Iris pigment epithelial cell (primary cell): ENCODE results near the gene NISCH.

Source experiments
- DNase-seq: peaks from one replicate; pipeline ENCODE4 v3.0.0-alpha.2; 2011; ENCODE audit warnings: low read depth

NISCH gene

DNA sequence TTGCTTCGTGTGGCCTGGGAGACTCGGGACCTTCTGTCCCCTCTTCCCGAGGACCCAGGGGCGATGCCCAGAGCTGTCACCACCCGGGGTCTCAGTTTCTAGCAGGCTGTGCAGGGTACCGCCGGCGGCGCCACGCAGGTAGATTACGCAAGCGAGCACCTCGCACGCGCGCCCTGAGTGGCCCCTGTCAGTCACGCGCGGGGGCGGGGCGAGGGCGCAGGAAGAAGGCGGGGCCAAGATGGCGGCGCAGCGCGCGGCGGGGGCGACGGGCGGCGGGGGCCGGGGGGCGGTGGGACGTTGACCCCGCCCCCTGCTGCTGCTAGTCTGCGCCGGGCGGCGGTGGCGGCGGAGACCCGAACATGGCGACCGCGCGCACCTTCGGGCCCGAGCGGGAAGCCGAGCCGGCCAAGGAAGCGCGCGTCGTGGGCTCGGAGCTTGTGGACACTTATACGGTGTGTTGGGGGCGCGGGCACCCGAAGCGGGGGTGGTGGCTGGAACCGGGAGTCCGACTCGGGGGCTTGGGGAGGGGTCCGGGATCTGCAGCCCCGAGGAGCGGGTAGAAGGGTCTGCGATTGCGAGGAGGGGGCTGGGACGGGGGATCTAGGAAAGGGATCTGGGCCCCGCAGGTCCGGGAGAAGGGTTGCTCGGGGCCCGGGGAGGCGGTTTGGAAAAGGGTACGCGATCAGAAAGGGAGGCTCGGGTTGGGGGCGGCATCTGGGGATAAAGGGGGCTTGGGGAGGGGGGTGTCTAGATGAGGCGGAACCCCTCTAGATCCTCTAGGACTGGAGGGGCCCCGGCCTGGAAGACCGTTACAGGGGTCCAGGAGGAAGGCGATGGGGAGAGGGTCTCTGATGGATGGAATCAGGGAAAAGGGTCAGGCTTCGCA, at the start of gene NISCH:
TSS of gene NISCH (plus strand) at position 322 of the 886 bp plus-strand sequence. CDS start at position 360, 38 bp downstream.
- DNase-seq = peak; percentile 71

DNA sequence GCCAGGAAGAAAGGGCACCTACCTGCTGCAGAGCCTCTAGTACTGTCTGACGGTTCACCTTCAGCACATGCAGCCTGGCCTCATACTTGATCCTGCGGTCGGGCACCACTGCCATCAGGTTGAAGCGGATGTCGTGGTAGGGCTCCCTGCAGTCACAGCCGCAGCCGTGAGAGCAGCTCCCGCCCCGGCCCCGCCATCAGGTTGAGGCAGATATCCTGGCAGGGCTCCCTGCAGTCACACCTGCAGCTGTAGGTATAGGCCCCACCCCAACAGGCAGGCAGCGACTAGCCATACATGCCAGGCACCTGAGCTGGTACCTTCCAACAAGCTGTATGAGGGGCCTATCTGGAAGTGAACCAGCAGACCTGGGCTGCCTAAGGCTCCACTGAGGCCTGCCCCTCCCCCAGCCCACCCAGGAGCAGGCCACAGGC, 49.2 kb upstream of the NISCH start:
- no peak for DNase-seq

DNA sequence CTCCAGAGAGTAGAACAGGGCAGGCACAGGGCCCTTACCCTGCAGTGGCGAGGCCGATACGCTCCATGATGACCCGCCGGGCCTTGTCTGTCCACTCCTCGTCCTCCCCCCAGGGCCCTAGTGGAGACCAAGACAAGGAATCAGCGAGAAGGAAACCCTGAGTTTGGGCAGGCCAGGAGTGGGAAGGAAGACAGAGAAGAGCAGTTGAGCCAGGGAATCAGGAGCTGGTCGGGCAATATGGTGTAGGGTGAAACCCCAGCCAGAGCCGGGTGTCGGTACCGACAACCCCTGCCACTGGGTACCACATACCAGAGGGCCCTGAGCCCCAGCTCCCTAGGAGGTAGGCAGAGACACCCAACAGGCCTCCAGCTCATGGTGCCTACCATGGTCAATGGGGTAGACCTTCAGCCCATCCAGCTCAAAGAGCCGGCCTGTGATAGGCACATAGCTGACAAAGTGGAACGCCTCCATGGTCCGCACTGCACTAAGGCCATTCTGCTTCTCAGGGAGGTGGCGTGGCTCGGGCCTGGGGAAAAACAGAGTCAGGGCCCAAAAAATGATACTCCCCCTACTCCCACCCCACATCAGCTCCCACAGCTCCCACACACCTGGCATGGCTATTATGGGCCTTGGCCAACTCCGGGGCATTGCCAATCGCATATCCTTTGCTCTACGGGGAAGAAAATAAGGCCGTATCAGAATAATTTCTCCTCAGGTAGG, 48.5 kb upstream of the NISCH start:
- DNase-seq = no peak

DNA sequence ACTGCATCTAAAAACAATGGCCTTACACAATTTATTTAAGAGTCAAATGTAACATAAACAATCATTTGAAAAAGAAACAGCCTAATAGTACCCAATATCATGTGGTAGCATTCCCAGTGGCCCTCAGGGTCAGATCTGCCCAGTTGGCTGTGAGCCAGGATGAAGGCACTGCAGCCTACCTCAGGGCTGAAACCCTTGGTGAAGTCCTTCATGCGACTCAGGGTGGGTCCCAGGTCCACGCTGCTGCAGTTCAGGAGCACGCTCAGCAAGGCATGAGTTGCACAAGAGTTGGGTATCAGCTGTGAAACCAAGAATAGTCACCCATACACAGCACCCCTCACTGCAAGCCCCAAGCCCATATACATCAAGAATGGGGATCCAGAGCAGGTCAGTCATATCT, 47.6 kb upstream of the NISCH start:
- no peak for DNase-seq

DNA sequence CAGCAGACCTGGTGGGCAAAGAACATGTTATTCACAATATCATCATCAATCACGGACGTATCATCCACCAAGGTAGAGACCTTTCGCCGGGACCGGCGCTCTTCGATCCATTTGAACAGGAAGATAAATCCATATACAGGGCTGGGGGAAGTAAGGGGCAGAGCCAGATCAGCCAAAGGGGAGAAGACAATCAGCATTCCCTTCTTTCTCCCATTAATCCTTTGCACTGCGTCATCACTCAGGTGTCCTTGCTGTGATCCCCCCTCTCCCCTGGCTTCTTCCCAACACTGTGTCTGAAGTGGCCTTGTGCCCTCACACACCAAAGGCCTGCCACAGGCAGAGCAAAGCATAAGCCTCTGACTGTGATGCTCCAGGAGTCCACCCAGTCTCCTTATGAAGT, 46.9 kb upstream of the NISCH start:
- no peak for DNase-seq

DNA sequence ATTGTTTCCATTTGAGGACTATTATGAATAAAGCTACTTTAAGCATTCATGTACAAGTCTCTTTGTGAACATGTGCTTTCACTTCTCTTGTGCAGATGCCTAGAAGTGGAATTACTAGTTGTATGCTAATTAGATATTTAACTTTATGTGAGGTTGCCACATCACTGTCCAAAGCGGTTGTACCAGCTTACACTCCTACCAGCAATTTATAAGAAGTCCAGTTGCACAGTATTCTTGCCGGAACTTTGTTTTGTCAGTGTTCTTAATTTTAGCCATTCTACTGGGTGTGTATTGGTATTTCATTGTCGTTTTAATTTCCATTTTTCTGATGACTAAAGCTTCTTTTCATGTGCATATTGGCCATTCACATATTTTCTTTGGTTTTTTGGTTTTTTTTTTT, 39.6 kb upstream of the NISCH start:
- no peak for DNase-seq

DNA sequence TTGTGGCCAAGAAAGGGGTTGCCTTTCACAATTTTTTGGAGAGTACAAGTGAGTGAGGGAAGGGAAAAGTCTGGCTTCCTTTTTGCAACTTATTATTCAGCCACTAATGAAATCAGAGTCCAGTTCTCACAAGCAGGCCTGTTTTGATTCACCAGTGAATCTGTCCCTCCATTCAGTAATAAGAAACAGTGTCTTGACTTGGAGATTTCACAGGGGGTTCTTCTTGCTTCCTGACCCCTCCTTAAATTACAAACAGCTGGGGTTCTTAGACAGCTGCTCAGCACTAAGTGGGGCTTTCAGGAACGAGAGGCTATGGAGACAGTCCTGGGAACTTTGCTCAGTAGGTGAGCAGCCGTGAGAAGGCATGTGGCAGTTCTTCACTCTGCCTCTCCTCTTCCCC, 35.0 kb upstream of the NISCH start:
- DNase-seq = no peak

DNA sequence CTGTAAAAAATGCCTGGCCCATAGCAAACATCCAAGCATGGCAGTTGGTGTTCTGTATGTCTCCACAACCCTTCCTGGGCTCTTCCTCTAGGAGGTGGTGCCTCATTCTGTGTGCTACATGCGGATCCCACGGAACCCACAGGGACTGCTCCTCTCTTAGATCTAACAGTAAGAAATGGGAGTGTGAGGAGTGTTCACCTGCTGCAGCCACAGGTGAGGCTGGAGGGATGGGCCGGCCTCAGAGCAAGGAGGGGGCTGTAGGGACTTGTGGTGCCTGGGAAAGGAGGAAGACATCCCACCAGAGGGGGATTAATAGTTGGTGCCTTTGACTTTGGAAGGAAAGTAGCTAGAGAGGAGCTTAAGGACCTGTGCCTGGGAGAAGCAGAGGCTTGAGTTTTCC, 32.7 kb upstream of the NISCH start:
- no peak for DNase-seq

DNA sequence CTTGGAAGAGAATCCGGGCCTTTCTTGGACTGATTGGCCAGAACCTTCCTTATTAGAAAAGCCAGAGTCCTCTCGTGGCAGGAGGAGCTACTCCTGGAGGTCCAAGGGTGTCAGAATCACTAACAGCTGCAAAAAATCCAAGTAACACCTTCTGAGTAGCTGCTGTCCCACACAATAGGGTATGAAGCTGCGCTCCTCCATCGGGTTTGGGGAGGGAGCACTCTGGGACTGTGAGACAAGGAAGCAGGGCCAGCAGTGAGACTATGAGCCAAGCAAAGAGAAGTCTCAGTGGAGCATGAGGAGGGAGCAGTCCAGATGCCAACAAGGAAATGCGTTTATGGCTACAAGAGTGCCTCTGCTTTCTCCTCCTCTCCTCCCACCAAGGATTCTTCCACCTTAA, 32.2 kb upstream of the NISCH start:
- DNase-seq = no peak

DNA sequence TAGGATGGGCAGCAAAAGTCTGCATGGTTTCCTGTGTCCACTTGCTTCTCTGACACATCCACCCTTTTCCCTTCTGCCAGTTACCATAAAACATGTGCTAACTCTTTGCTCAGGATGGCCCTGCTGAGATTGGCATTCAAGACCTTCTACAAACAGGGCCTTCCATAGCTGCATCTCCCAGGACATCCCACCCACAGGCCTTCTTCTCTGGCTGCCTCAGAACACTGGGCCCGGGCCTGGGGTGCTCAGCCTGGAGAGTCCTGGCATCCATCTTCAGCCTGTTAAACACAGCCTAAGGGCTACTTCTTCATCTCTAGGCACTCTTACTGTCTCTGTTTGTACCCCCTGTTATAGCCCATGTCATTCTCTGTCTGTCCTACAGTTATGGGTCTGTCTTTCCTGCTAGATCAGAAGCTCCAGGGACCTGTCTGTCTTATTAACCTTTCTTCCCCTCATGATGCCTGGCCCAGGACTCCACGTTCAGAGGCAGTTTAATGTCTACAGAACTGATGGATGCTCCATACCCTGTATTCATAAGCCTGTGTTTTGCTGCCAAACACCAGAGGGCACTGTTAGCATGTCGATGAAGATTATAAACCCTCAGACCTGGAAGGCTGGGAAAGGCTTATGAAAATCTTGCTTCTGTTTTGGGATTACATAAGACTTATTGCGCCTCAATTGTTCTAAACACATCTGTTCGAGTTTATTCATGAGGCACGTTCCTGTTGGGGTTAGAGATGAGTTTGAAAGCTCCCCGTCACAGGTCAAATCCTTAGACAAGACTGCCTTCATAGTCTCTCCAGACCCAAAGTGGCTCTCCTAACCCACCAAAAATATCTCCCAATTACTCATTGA, 27.0 kb upstream of the NISCH start:
- DNase-seq = peak; percentile 79

DNA sequence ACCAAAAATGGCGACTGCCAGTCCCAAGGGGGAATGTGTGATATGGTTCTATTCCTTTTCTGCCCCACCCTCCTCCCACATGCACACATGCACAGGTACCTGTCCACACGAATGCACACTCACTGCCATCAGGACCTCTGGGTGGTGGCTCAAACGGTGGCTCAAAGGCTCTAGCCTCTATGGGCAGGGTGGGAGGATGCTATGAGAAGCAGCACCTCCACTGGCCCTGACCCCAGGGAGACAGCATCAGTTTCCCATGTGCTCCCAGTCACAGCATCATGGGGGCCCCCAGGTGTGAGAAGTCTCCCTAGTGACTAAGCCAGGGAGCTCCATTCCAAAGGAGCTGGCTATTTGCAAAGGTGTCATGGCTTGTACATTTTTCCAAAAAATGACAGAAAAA, 26.4 kb upstream of the NISCH start:
- DNase-seq = no peak

DNA sequence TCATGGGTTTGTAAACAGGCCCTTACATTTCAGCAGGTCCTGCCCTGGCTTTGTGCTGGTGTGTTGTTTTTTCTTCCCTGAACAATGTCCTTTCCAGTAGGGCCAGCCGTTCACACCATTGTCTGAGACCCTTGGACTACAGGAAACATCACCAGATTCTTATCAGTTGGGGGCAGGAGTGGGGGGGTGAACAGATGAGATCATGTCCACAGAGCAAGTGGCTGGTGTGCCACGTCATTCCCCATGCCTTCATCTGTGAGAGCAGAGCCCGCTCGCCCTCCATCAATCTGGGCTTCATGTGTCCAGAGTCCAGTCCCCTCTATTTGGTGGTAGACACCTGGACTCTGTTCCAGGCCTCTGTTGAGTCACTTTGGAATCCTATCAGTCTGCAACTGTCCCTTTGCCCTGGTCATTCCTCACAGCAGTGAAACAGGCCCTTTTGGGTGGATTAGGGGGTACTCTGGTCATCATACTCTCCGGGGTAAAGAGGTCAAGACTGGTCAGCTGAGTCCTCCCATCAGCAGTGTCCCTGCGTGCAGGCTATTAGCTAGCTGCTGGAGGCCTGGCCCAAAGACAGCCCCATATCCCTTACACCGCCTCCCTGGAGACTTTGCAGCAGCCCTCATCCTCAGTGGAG, 25.5 kb upstream of the NISCH start:
- peak; percentile 23 for DNase-seq

DNA sequence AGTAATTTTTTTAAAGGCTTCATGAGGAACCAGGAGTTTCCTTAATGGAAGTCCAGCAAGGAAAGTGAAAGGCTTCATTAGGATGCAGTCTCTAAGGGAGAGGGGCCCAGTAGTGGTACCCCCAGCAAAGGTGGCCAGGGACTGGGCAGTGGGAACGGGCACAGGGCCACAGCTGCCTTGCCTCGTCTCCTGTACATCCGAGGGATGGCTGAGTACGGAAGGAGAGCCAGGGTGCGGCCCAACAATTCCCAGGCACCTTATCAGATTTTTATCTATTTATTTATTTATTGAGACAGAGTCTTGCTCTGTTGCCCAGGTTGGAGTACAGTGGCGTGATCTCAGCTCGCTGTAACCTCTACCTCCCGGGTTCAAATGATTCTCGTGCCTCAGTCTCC, 25.0 kb upstream of the NISCH start:
- DNase-seq = no peak

DNA sequence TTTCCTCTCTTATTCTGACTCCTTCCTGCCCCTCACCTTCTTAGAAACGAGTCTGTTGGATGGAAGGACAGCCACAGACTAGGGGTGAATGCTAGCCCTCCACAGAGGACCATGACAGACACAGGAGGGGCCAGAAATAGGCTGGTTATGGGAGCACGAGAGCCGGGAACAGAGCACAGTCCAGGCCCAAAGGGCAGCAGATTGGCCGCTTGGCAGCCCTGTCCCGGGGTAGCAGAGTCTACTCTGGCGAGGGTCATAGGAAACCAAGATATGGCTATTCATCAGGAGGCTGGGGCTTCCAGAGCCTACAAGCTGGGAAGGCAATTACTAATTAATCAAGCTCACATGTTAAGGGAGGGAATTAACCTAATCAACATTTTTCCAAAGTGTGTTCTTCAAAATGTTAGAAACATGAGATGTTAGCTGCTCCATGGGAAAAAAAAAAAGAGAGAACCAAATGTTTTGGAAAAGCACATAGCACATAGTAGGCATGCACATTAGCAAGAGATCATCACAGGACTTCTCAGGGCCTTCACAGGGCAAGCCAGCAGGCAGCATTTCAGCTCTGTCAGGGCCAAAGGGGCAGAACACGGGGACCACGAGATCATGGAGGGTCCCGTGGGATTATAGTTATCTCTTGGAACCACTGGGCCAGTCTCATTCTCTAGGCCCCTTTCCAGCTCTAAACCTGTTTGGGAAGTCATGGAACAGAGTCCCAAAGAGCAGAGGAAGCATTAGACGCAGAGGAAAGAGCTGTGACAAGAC, 23.8 kb upstream of the NISCH start:
- DNase-seq = no peak

DNA sequence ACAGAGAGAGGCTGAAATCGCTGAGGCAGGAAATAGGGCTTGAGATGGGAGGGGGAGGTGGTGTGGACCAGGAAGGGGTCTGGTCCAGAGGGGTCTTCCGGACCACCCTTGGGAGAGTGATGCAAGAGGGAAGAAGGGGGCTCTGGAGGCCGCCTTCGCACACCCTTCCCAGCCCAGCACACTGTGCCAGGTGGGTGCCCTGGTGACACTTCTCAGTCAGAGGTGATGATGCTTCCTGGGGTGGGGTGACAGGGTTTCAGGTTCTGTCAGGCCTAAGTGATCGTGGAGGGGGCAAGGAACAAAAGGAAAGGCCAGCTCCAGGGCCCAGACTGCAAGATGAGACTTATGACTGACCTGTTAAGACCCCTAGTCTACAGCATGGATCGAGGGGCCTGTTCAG, 23.2 kb upstream of the NISCH start:
- no peak for DNase-seq

DNA sequence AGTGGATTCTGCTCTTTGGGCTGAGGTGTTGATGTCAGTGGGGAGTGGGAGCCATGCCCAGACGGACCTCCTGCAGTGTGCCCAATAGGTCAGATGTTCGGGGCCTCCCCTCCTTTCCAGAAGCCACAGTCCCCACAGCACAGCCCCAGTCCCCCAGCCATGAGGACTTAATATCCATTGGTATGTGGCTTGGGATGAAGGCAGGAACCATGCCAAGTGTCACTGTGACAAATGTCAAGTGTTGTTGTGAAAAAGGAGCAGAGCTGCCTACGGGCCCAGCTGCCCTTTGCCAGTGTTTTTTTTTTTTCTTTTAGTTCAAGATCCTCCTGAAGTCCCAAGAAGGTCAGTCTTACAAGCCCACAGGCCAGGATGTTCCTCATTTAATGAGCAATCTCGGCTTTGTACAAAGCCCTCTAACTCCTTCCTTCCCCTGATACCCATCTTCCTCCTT, 22.7 kb upstream of the NISCH start:
- no peak for DNase-seq

DNA sequence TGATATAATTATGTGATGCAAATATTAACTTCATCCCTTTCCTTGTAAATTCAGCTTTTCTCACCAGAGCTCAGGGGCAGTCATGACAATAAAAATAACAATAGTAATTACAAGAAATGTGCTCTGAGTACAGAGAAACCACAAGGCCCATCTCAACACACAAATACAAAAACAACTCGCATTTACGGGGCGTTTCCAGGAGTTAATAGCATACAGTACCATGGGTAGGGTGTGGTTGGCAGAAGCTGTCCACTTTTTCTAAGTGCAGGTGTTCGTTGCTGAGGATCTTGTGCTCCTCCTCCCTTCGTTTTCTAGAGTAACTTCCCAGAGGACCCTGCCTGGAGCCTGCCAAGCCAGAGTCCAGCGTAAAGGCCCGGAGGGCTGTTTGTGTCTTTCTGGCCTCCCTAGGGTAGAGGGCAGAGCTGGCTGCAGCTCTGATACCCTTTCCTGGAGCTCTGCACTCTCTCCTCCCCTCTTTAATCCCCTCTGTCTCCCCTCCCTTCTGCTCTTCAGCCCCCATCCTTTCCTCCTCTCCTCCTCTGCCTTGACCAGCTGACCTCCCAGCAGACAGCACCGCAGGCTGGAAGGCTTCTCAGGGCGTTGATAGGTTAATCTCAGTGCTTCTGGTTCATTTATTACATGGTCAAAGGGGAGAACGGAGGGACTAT, 21.9 kb upstream of the NISCH start:
- DNase-seq = no peak

DNA sequence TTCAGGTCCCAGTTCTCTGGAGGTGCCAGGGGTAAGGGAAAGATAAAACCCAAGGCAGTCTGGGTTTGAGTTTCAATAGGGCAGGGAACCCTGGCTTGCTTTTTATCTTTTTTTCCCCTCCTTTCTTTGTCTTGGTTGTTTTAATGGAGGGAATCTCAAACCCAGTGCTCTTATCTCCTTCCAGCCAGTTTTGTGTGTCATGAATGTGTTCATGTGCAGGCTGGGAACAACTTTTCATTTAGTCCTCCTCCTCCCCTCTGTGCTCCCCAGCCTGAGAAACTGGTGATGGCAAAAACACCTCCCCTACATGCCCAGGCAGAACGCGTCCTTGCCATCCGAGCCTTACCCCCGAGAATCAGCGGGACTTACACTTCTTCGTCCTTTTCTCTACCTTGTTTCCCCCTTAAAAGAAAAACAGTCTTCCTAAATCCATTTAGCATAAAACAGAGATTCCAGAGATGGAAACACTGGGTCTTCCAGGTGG, 21.4 kb upstream of the NISCH start:
- no peak for DNase-seq

DNA sequence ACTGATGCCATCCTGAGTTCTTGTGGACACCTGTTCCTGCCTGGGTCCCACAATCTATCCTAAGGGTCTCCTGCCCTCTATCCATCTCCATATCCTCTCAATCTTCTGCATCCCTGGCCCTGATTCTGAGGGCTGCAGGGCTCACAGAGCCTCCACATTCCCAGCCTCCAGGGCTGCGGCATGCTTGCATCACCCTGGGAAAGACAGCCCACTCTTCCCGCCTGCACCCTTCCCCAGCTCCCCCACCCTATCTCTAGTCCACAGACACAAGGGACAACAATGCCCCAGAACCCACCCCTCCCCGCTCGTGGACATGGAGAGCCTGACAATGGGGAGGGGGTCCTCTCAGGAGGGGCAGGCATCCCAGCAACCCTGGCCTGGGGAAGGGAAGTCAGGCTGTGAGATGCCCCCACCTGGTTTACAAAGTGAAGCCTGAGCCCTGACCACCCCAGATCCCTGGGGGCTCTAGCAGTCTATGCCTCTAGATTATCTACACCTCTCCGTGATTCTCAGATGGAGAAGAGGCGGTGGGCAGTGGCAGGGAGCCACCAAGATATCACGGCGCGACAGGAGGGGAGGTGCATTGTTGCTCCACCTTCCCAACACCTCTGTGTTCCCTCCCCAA, 20.8 kb upstream of the NISCH start:
- no peak for DNase-seq
